Fibroblast of pulmonary artery (primary cell): ENCODE results near the gene KCNK17.

Experiments used
- DNase-seq: peaks from one replicate; pipeline ENCODE4 v3.0.0-alpha.2; 2010; ENCODE audit warnings: low read depth
- H3K4me3 ChIP-seq: replicated peaks from 2 replicates; pipeline ENCODE4 v1.5.1; 2011; ENCODE audit warnings: low read depth, mild to moderate bottlenecking, control low read depth, low read length, moderate library complexity
- CTCF ChIP-seq: IDR thresholded peaks from 2 replicates; pipeline ENCODE4 v1.5.1; 2011; ENCODE audit warnings: mild to moderate bottlenecking, control low read depth, low read length, inconsistent platforms; ENCODE audit errors: missing control alignments

KCNK17 gene

GRCh38 chr6:39322306-39322850, 8.2 kb upstream of the KCNK17 start, which contains the start of gene KCNK16:
Gene KCNK16 (minus strand): TSS chr6:39322702. CDS start chr6:39322540, 162 bp downstream.
- TF ChIP-seq CTCF, result no peak
- DNase-seq, result no peak
- H3K4me3 ChIP-seq, result no peak within 1 kb of the TSS

- TF ChIP-seq CTCF, result no peak
- no peak overlapping the region for H3K4me3 ChIP-seq
- DNase-seq, result no peak
These were observed 7.5 kb upstream of the KCNK17 start for GRCh38 chr6:39321761-39322160.

- DNase-seq, result no peak
- no peak for TF ChIP-seq CTCF
These were observed 6.3 kb upstream of the KCNK17 start for GRCh38 chr6:39320363-39320984.

GRCh38 chr6:39319621-39320362, 5.6 kb upstream of the KCNK17 start:
- H3K4me3 ChIP-seq, result no peak overlapping the region
- DNase-seq, result no peak
- TF ChIP-seq CTCF, result no peak

More at GRCh38 chr6:39320363-39320984, 6.3 kb upstream of the KCNK17 start:
- no peak overlapping the region for H3K4me3 ChIP-seq

- H3K4me3 ChIP-seq, result no peak overlapping the region
- no peak for DNase-seq
- TF ChIP-seq CTCF, result no peak
These were observed 3.0 kb upstream of the KCNK17 start for GRCh38 chr6:39317256-39317655.

- H3K4me3 ChIP-seq, result no peak overlapping the region
- no peak for DNase-seq
- no peak for TF ChIP-seq CTCF
These were observed 520 bp downstream of the KCNK17 start for GRCh38 chr6:39313526-39314272.
